SJCRH30 (cell line): ENCODE results near the gene ACY1. TPM values are rescaled to one million over a fixed set of nuclear protein-coding genes. Genes with fewer than 3 reads are reported as not detected.

Source experiments
- DNase-seq, 2 experiments: peaks; one replicate each; pipeline ENCODE4 v3.0.0-alpha.2; 2015 to 2020
- H3K27ac ChIP-seq: fragments of 250-450 bp; sonication (Bioruptor Pico); 2 replicates; pipeline ENCODE4 v1.5.1; 2020; ENCODE audit warnings: mild to moderate bottlenecking, moderate library complexity
- H3K27me3 ChIP-seq: fragments of 250-450 bp; sonication (Bioruptor Pico); 2 replicates; pipeline ENCODE4 v1.5.1; 2020; ENCODE audit warnings: mild to moderate bottlenecking, moderate library complexity
- H3K36me3 ChIP-seq: fragments of 250-450 bp; sonication (Bioruptor Pico); 2 replicates; pipeline ENCODE4 v1.5.1; 2020; ENCODE audit warnings: mild to moderate bottlenecking, moderate library complexity
- H3K4me1 ChIP-seq: fragments of 250-450 bp; sonication (Bioruptor Pico); 2 replicates; pipeline ENCODE4 v1.5.1; 2020; ENCODE audit warnings: mild to moderate bottlenecking, moderate library complexity
- H3K4me3 ChIP-seq: fragments of 250-450 bp; sonication (Bioruptor Pico); 2 replicates; pipeline ENCODE4 v1.5.1; 2020; ENCODE audit warnings: mild to moderate bottlenecking, moderate library complexity
- H3K9me3 ChIP-seq: fragments of 250-450 bp; sonication (Bioruptor Pico); replicated peaks from 2 replicates; pipeline ENCODE4 v1.5.1; 2020; ENCODE audit warnings: mild to moderate bottlenecking, moderate library complexity
- total RNA-seq: library from RNA; depleted of rRNA; stranded (reverse); fragments of >200 nt; shearing (Covaris generic); gene quantifications from 2 replicates; pipeline ENCODE4 v1.2.3, GENCODE V29; 2014; rRNA removed

ACY1 gene
- total RNA-seq, 1 experiment from 2014 or later, result 26.2 TPM

DNA sequence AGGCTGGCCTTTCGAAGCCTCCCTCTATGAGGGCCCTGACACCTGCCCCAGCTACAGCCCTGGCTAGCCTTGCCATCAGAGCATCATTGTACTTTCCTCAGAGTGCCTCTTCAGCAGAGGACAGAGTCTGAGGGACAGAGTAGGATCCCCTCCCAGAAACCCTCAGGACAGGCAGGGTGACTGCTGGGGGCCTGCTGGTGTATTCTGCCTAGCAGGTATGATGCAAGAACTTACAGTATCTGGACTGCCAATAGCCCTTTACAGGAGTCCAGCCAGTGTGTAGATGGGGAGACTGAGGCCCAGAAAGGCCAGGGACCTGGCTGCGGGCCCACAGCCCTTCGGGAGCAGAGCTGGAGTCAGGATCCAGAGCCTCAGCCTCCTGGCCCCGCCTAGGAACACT is 54.0 kb downstream of the ACY1 start:
- no peak overlapping the region for H3K4me3 ChIP-seq
- DNase-seq, result no peak
- H3K9me3 ChIP-seq, result no peaks in the 10 kb centered on the region
- H3K36me3 ChIP-seq, result no peaks in the 10 kb centered on the region
- H3K4me1 ChIP-seq, result peaks cover 28% of the 10 kb centered on the region
- no peaks in the 10 kb centered on the region for H3K27me3 ChIP-seq
- H3K27ac ChIP-seq, result no peak overlapping the region

DNA sequence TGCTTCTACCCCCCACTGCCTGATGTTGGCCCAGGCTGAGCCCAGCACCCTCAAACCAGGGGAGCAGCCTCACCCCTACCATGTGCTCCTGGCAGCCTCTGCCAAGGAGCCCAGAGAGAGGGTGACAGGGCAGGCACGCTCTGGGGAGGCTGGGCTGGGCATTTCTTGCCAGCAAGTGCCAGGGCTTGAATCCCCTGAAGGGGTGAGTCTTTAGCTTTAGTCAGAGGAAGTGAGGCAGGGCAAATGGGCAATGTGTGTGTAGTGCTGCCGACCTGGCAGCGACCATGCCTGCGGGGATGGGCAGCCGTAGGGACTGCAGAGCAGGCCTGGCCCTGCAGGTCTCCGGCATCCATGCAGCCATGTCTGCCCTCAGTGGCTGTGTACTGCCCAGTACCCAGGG is 54.9 kb downstream of the ACY1 start:
- no peak overlapping the region for H3K4me3 ChIP-seq
- no peaks in the 10 kb centered on the region for H3K9me3 ChIP-seq
- H3K27ac ChIP-seq, result no peak overlapping the region
- no peak for DNase-seq
- H3K27me3 ChIP-seq, result no peaks in the 10 kb centered on the region
- peaks cover 28% of the 10 kb centered on the region for H3K4me1 ChIP-seq
- no peaks in the 10 kb centered on the region for H3K36me3 ChIP-seq

Other genes starting within 250 kb of the ACY1 start
- gene IQCF6, start 204.3 kb upstream of the ACY1 start, total RNA-seq, result not detected in 2 replicates
- not detected in 2 replicates for gene IQCF2, start 121.9 kb upstream of the ACY1 start, total RNA-seq
- not detected in 2 replicates for gene IQCF5, start 107.9 kb upstream of the ACY1 start, total RNA-seq
- not detected in 2 replicates for gene IQCF1, start 80.2 kb upstream of the ACY1 start, total RNA-seq
- 31.7 and 42.1 TPM in 2 replicates for gene RRP9, start 41.6 kb upstream of the ACY1 start, total RNA-seq
- 8.7 and 9.5 TPM in 2 replicates for gene PARP3, start 41.2 kb upstream of the ACY1 start, total RNA-seq
- gene GPR62, start 28.2 kb upstream of the ACY1 start, total RNA-seq, result not detected in 2 replicates
- 178 and 186 TPM in 2 replicates for gene PCBP4, start 16.1 kb upstream of the ACY1 start, total RNA-seq
- 11.2 and 13.0 TPM in 2 replicates for gene ABHD14B, start 9.5 kb upstream of the ACY1 start, total RNA-seq
- gene ABHD14A, start 8.5 kb upstream of the ACY1 start, total RNA-seq, result 9.6 and 10.8 TPM in 2 replicates
- gene RPL29, start 12.4 kb downstream of the ACY1 start, total RNA-seq, result 1,784 and 1,861 TPM in 2 replicates
- 9.1 and 9.6 TPM in 2 replicates for gene DUSP7, start 73.0 kb downstream of the ACY1 start, total RNA-seq
- gene POC1A, start 170.9 kb downstream of the ACY1 start, total RNA-seq, result 27.1 and 28.3 TPM in 2 replicates
- 46.8 and 50.3 TPM in 2 replicates for gene ALAS1, start 214.6 kb downstream of the ACY1 start, total RNA-seq
- not detected in 2 replicates for gene TLR9, start 242.1 kb downstream of the ACY1 start, total RNA-seq